Uterus (tissue), 4 donors: ENCODE results near the gene SEMA3D. TPM values are rescaled to one million over a fixed set of nuclear protein-coding genes. Genes with fewer than 3 reads are reported as not detected.
A peak's percentile ranks its signal among the peaks of the same experiment; 100 is the strongest.

Experiments
- DNase-seq, 2 donors: peaks; one replicate each; pipeline ENCODE4 v3.0.0-alpha.2; 2019 to 2020
- H3K27ac ChIP-seq, 2 donors: fragments of 200-600 bp; sonication (generic); 1 replicate in 1 of 2; 2 replicates in 1 of 2; pipeline ENCODE4 v1.5.1; 2016 to 2018
- H3K27me3 ChIP-seq, 2 donors: fragments of 200-600 bp; sonication (generic); one replicate each; pipeline ENCODE4 v1.5.1; 2018 to 2019; ENCODE audit warnings: control low read depth in 1 of 2
- H3K36me3 ChIP-seq, 2 donors: fragments of 200-600 bp; sonication (generic); one replicate each; pipeline ENCODE4 v1.5.1; 2019; ENCODE audit warnings: control low read depth in 1 of 2
- H3K4me1 ChIP-seq, 2 donors: fragments of 200-600 bp; sonication (generic); one replicate each; pipeline ENCODE4 v1.5.1; 2018 to 2019; ENCODE audit warnings: control low read depth in 1 of 2
- H3K4me3 ChIP-seq, 2 donors: fragments of 200-600 bp; sonication (generic); 1 replicate in 1 of 2; 2 replicates in 1 of 2; pipeline ENCODE4 v1.5.1; 2018 to 2019; ENCODE audit warnings: mild to moderate bottlenecking in 1 of 2
- H3K9me3 ChIP-seq, 2 donors: fragments of 200-600 bp; sonication (generic); one replicate each; pipeline ENCODE4 v1.5.1; 2019; ENCODE audit warnings: control low read depth in 1 of 2
- POLR2A ChIP-seq, 2 donors: fragments of 450-650 bp; IDR thresholded peaks; one replicate each; pipeline ENCODE4 v1.6.1; 2016; ENCODE audit warnings: antibody characterized with exemption in 2 of 2, mild to moderate bottlenecking in 1 of 2, moderate library complexity in 1 of 2
- intact Hi-C: fragments of 100-400 bp; cut with DNase I; formaldehyde crosslinking; loops from one replicate; pipeline ENCODE4 v1.15.1; 2023; ENCODE audit warnings: low total_unique reads
- total RNA-seq, 4 donors: library from RNA; depleted of rRNA in 3 of 4; stranded (reverse); fragments of >200 nt in 3 of 4; gene quantifications; one replicate each; pipeline versions ENCODE4 v1.1.0 to v1.2.4, GENCODE V29; 2014 to 2023
- TF ChIP-seq, protein P1 (sequence below), 4 experiments: fragments of 200-600 bp in 2 of 4; fragments of 450-650 bp in 2 of 4; sonication (generic) in 2 of 4; IDR thresholded peaks; one replicate each; pipeline ENCODE4 v1.5.1; 2016 to 2019; ENCODE audit warnings: antibody characterized with exemption in 4 of 4, mild to moderate bottlenecking in 2 of 4, moderate library complexity in 1 of 4
- donor health status: DM: yes; HTN: yes; CAD: no.

The SEMA3D gene
- total RNA-seq, 4 donors from 2014 or later, result 7.1 to 68.6 (median 20.4) TPM

GRCh38 chr7:85023066-85023712 is 163.7 kb downstream of the SEMA3D start:
- DNase-seq, result no peak
- H3K4me1 ChIP-seq, result no peaks in the 10 kb centered on the region
- no peak overlapping the region for H3K27ac ChIP-seq
- H3K9me3 ChIP-seq, result no peaks in the 10 kb centered on the region
- H3K4me3 ChIP-seq, result no peak overlapping the region
- H3K27me3 ChIP-seq, result no peaks in the 10 kb centered on the region
- TF ChIP-seq POLR2A (IDR thresholded peaks at IDR 0.05), result no peak
- TF ChIP-seq, protein P1, sequence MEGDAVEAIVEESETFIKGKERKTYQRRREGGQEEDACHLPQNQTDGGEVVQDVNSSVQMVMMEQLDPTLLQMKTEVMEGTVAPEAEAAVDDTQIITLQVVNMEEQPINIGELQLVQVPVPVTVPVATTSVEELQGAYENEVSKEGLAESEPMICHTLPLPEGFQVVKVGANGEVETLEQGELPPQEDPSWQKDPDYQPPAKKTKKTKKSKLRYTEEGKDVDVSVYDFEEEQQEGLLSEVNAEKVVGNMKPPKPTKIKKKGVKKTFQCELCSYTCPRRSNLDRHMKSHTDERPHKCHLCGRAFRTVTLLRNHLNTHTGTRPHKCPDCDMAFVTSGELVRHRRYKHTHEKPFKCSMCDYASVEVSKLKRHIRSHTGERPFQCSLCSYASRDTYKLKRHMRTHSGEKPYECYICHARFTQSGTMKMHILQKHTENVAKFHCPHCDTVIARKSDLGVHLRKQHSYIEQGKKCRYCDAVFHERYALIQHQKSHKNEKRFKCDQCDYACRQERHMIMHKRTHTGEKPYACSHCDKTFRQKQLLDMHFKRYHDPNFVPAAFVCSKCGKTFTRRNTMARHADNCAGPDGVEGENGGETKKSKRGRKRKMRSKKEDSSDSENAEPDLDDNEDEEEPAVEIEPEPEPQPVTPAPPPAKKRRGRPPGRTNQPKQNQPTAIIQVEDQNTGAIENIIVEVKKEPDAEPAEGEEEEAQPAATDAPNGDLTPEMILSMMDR (IDR thresholded peaks at IDR 0.05), result peak; percentile 35 to 63 (median 52)
- intact Hi-C loops, result no loop called here
- no peaks in the 10 kb centered on the region for H3K36me3 ChIP-seq

- no peak for DNase-seq
- Histone ChIP-seq H3K36me3 (no peaks in the 10 kb centered on the region), H3K27me3 (no peaks in the 10 kb centered on the region), H3K9me3 (no peaks in the 10 kb centered on the region), H3K4me3 (no peak overlapping the region), H3K4me1 (no peaks in the 10 kb centered on the region), H3K27ac (no peak overlapping the region)
- intact Hi-C loops, result no loop called here
- TF ChIP-seq POLR2A (IDR thresholded peaks at IDR 0.05), result no peak
- TF ChIP-seq, protein P1 (IDR thresholded peaks at IDR 0.05), result no peak
These were observed 164.7 kb downstream of the SEMA3D start for GRCh38 chr7:85022064-85022697.

DNA sequence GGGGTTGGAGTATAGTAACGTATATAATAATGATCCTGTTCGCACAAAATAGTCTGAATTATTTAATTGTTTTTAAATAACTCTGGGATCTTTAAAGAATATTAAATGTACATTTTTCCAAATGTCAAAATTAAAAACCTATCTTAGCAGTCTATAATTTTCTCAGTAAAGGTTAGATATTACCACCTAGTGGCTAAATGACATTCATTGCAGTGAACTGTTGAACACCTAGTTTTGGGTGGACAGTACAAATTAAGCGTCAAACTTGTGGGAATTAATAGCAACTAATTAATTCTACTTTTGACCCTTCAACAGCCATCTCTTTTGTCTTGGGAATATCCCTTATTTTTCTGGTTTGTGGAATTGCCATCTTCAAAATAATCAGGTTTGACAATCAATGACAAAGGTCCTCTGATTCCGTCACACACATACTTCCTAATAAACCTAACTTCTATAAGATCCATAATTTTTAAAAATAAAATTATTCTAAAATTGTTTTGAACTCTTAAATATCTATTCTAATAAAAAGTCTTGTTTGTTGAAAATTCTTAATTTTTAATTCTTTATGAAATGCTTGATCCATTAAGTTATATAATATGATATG is 165.7 kb downstream of the SEMA3D start:
- Histone ChIP-seq H3K36me3 (no peaks in the 10 kb centered on the region), H3K4me3 (no peak overlapping the region), H3K4me1 (no peaks in the 10 kb centered on the region), H3K9me3 (no peaks in the 10 kb centered on the region), H3K27me3 (no peaks in the 10 kb centered on the region), H3K27ac (no peak overlapping the region)
- TF ChIP-seq POLR2A (IDR thresholded peaks at IDR 0.05), result no peak
- TF ChIP-seq, protein P1 (IDR thresholded peaks at IDR 0.05), result no peak
- intact Hi-C loops, result no loop called here
- DNase-seq, result no peak

- no peaks in the 10 kb centered on the region for H3K27me3 ChIP-seq
- no peaks in the 10 kb centered on the region for H3K4me1 ChIP-seq
- no peaks in the 10 kb centered on the region for H3K36me3 ChIP-seq
- intact Hi-C loops, result no loop called here
- no peak for DNase-seq
- H3K27ac ChIP-seq, result no peak overlapping the region
- TF ChIP-seq, protein P1 (IDR thresholded peaks at IDR 0.05), result no peak
- TF ChIP-seq POLR2A (IDR thresholded peaks at IDR 0.05), result no peak
- H3K9me3 ChIP-seq, result no peaks in the 10 kb centered on the region
- H3K4me3 ChIP-seq, result no peak overlapping the region
These were observed 167.1 kb downstream of the SEMA3D start for GRCh38 chr7:85019778-85020177.

DNA sequence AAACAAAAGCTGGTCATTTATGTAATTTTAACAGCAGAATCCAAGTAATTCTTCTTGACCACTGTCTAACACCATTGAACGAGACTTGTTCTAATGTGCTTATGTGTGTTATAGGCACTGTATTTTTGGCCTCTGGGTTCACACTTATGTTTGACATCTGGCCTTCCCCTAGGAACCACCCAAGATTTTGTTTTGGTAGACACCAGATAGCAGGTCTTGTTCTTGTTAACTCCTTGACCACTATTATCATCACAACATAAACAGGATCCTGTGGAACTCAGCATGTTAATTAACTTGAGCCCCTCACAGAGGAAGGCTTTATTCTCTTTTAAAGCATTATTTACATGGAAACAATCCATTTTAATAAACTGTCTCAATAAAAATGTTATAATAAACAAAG is 167.7 kb downstream of the SEMA3D start:
- Histone ChIP-seq H3K4me1 (no peaks in the 10 kb centered on the region), H3K27ac (no peak overlapping the region), H3K9me3 (no peaks in the 10 kb centered on the region), H3K4me3 (no peak overlapping the region), H3K36me3 (no peaks in the 10 kb centered on the region), H3K27me3 (no peaks in the 10 kb centered on the region)
- intact Hi-C loops, result no loop called here
- DNase-seq, result no peak
- TF ChIP-seq POLR2A (IDR thresholded peaks at IDR 0.05), result no peak
- TF ChIP-seq, protein P1 (IDR thresholded peaks at IDR 0.05), result no peak
